Keratinocyte (primary cell): ENCODE measurements around the gene SORBS1.

Source experiments
- CTCF ChIP-seq, 3 experiments: IDR thresholded peaks in 1 of 3; conservative IDR thresholded peaks in 1 of 3; optimal IDR thresholded peaks in 1 of 3; 2 replicates in 2 of 3; 3 replicates in 1 of 3; pipeline versions ENCODE3 to v1.5.1; 2011; ENCODE audit warnings: low read length in 3 of 3, mild to moderate bottlenecking in 3 of 3, moderate library complexity in 2 of 3, control low read depth in 1 of 3, inconsistent platforms in 1 of 3; ENCODE audit not compliant: insufficient read depth in 2 of 3; ENCODE audit errors: extremely low read depth in 1 of 3
- EZH2 ChIP-seq: IDR thresholded peaks from one replicate; pipeline ENCODE4 v1.6.1; 2012; ENCODE audit warnings: inconsistent platforms, mild to moderate bottlenecking, low read length, moderate library complexity

- TF ChIP-seq CTCF (optimal IDR thresholded peaks at IDR 0.05 in 1 of 3, IDR thresholded peaks at IDR 0.05 in 1 of 3, conservative IDR thresholded peaks at IDR 0.05 in 1 of 3; ENCODE audit: extremely low read depth in 1 of 3, insufficient read depth in 2 of 3, low read length in 3 of 3) (no peak), EZH2 (no peak)
These were observed 179.0 kb downstream of the SORBS1 start for GRCh38 chr10:95382174-95382573.
